ENCODE data around the gene ZNF626.
"Not testable (repeated sequence)": the region's sequence is repeated elsewhere in the genome, so short reads cannot be mapped to it uniquely, and the experiment has no call there.

ZNF626 gene

DNA sequence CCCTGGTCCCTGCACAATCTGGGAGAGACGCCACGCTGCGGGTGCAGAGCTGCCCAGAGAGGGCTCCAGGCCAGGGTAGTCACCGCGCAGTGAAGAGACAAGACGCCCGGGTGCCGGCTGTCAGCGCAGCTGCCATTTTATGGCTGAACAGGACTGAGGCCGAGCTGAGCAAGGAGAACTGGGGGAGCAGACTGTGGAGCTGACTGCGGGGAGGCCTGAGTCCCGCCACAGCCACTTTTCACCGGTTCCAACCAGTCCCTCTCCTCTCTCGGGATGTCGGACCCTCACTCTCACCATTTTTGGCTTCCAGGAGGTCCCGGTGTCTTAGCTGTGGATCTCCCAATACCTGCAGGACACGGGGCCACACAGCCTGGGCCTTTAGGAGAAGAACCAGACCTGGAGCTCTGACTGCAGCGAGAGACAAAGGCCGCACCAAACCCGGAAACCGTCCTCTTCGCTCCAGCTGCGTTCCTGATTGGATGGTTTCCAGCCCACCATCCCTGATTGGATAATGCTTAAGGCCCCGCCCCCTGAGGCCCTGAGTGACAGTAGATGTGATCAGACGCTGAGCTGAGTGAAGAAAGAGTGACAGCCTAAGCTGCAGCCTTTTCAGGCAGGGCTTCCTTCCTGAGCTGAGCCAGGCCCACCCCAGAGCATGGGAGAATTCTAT is at the start of gene ZNF626:
TSS of gene ZNF626 (minus strand) at position 422 of the 670 bp plus-strand sequence. CDS start at position 297, 125 bp downstream.
- DNase-seq, result peak; percentile 89

DNA sequence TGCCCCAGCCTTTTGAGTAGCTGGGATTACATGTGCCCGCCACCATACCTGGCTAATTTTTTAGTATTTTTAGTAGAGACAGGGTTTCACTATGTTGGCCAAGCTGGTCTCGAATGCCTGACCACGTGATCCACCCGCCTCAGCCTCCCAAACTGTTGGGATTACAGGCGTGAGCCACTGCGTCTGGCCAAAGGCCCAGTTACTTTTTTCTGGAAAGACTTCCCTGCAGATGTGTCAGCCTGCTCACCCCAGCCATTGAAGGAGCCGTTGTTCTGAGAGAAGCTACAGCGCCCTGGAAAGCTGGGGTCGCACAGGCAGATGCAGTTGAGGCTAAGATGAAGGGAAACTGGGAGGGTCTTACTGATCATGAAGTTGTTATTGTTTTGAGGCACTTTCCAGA is 7.9 kb upstream of the ZNF626 start:
- no peak for DNase-seq

DNA sequence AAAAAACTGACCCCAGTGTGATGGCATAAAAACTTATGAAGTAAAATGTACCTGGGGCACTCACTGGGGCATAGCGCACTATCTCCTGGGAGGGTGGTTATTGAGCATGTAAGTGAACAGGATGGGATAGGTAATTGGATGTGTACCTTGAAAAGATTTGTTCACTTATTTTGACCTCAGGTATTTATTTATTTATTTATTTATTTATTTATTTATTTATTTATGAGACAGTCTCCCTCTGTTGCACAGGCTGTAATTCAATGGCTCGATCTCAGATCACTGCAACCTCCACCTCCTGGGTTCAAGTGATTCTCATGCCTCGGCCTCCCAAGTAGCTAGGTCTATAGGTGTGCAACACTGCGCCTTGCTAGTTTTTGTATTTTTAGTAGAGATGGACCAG is 5.9 kb upstream of the ZNF626 start:
- no peak for DNase-seq

DNA sequence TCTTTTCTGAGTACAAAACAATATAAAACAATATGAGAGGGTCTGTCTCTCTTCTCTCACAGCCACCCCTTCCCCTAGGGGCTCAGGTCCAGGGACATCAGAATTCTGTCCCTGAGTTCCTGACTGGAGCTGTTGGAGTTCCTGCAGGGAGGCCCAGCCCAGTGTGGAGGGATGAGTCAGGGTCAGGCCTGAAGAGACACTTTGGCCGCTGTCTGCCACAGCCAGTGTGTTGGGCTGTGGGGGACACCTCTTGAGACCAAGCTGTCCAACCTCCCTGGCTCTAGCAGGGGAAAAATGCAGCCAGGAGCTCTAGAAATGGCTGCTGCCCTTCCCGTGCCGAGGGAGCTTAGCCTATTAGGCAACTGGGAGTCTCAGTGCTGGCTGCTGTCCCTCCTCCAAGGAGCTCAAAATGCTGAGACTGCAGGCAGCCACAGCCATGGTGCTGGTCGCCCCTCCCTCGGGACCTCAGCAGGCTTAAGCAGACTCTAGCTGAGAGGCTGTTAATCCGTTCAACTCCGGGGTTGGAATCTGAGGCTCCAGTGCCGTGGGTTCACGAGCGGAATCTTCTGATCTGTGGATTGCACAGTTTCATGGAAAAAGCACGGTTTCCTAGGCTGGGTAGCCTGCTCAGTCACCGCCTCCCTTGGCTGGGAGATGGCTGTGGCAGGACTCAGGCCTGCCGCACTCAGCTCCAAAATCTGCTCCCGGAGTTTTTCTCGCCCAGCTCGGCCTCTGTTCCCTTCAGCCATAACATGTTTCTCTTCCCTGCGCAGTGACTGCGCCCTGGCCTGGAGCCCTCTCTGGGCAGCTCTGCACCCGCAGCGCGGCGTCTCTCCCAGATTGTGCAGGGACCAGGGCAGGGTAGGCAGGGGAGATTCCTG is 3.8 kb upstream of the ZNF626 start:
- no peak for DNase-seq

DNA sequence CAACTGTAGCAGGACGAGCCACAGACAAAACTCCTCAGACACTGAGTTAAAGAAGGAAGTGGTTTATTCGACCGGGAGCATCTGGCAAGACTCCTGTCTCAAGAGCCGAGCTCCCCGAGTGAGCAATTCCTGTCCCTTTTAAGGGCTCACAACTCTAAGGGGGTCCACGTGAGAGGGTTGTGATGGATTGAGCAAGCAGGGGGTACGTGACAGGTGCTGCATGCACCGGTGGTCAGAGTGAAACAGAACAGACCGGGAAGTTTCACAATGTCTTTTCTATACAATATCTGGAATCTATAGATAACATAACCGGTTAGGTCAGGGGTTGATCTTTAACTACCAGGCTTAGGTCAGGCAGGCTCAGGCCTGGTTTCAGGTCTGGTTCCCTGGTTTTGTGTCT is 3.1 kb upstream of the ZNF626 start:
- not testable (repeated sequence) for DNase-seq

DNA sequence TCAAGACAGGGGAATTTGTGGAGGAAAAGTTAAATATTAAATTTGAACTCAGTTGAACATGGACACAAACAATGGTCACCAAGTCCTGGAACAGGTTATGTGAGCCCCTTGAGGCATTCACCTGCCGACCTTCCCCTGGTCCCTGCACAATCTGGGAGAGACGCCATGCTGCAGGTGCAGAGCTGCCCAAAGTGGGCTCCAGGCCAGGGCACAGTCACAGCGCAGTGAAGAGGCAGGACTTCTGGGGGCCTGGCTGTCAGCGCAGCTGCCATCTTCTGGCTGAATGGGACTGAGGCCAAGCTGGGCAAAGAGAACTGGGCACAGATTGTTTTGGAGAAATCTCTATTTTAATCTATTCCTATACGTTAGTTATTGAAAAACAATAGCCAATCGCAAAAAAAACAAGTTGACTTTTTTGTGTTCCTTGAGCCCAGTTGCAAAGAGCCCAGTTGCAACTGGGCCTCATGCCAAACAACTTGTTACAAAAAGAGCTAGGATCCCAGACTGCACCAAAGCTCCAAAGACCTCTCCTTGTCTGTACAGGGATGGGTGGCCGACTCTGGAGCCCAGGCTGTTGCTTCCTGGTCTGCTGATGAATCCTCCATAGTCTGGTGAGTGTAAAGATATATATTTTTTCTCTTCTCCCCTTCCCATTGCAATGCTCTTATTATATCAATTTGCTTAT is 1.2 kb upstream of the ZNF626 start:
- peak; percentile 51 for DNase-seq

DNA sequence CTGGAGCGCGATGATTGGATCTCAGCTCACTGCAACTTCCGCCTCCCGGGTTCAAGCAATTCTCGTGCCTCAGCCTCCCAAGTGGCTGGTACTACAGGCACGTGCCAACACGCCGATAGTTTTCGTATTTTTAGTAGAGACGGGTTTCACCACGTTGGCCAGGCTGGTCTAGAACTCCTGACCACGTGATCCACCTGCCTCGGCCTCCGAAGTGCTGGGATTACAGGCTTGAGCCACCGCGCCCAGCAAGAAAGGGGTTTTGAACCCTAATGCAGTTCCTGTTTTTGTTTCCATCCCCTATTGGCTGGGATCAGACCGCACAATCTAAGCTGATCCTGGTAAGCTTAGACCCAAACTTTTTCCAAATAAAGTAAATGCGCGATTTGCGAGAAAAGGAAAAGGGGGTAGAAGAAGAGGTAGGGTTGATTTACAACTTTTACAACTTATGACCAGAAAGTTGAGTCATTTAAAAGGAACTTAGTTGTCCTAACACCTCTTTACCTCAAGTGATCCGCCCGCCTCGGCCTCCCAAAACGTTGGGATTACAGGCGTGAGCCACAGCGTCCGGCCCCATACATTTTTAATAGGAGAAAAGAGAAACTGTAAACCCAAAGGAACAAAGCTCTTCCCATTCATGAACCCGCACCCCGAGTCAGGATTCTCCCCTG is 764 bp downstream of the ZNF626 start:
- DNase-seq, result no peak

DNA sequence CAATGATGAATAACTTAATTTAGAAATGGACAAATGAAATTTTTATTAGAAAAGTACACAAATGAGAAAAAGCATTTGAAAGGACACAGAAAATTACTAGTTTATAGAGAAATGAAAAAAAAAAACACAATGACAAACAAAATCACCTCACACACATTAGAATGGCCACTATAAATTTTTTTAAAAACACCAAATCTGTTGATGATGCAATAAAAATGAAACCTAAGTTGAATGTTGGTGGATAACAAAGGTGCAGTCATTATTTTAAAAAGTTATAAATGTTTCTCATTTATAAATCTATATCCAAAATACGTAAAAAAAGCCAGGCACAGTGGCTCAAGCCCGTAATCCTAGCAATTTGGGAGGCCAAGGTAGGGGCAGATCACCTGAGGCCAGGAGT is 20.8 kb downstream of the ZNF626 start:
- DNase-seq, result no peak

DNA sequence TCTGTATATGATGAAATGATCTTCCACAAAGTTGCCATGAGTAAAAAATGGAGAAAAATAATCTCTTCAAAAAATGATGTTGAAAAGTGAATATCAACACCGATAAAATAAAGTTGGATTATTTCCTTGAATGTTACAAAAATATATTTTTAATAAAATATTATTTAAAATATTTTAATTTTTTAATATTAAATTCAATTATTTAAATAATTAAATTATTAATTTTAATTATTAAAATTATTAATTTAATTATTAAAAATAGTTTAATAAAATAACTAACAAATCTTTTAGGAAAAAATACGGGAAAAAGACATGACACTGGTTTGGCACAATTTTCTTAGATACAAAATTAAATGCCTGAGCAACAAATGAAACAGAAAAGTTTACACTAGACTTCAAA is 21.3 kb downstream of the ZNF626 start:
- no peak for DNase-seq

DNA sequence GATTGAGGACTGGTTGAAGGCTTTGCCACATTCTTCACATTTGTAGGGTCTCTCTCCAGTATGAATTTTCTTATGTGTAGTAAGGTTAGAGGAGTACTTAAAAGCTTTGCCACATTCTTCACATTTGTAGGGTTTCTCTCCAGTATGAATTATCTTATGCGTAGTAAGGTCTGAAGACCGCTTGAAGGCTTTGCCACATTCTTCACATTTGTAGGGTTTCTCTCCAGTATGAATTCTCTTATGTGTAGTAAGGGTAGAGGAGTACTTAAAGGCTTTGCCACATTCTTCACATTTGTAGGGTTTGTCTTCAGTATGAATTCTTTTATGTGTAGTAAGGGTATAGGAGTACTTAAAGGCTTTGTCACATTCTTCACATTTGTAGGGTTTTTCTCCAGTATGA is 36.8 kb downstream of the ZNF626 start:
- not testable (repeated sequence) for DNase-seq

DNA sequence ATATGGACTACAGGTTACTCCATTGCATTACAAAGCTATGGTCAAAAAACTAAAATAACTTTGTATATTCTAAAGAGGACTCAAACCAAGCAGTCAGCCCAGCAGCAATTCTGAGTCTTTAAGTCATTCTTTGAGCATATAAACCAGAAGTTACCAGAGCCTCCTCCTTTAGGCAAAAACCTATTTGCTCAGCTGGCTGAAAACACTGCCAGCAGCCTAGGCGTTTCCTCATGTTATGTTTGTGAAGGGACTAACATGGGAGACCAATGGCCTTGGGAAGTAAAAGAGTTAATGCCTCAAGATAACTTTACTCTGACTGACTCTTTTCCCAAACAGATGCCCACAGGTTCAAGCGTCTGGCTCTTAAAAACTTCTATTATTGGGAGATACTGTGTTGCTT is 45.3 kb downstream of the ZNF626 start:
- no peak for DNase-seq

DNA sequence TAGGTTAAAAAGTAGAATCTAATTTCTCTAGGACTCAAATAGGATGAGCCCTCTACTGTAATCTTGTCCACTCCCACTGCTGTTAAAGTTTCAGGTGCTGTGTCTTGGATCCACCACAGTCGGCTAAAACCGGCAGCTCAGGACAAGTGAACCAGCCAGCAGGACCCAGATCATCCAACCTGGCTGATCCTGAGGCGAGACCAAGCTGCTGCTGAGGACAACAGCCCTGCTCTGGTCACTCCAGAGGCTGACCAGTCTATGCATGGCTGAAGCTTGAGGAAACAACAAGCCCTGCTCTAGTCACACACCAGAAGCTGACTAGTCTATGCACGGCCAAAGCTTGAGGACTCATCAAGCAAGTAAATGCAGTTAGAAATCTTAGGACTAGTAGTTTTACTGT is 46.4 kb downstream of the ZNF626 start:
- DNase-seq, result not testable (repeated sequence)

DNA sequence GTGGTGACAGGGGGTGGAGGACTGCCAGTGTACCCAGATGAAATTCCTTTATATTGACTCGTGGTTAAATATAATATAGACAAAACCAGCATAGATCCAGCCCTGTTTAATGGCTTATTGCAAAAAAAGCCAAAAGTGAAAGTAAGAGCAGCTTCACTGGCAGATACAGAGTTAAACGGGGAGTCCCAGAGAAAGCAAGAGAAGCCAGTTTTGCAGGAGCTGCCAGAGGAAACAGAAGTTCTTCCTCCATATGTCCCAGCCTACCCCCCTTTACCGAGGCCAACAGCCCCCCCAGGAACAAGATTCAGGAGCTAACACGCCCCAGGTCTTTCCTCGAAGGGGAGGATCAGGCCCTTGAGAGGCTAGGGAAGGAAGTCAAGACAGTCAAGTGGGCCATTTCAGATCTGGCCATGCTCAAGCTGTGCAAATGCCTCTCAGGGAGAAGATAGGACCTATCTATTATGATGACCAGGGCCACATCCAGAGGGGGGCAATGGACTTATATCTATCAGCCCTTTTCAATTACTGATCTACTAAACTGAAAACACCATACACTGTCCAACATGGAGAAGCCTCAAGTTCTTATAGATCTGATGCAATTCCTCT is 48.6 kb downstream of the ZNF626 start:
- no peak for DNase-seq

DNA sequence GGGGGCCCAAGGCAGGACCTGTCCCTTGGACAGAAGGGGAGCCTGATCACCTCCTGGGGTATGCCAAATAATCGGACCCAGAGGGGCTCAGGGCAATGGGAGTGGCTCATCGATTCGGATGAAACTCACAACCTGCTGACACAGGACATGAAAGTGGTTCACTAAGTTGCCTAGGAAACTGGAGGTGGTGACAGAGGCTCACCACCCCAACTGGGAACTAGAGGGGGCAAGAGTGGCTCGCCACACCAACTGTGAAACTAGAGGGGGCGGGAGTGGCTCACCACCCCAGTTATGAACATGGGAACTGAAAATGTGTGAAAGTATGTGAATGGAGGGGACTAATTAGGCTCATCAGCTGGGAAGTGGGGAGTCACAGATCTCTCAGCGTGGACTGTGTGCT is 49.5 kb downstream of the ZNF626 start:
- DNase-seq, result no peak

DNA sequence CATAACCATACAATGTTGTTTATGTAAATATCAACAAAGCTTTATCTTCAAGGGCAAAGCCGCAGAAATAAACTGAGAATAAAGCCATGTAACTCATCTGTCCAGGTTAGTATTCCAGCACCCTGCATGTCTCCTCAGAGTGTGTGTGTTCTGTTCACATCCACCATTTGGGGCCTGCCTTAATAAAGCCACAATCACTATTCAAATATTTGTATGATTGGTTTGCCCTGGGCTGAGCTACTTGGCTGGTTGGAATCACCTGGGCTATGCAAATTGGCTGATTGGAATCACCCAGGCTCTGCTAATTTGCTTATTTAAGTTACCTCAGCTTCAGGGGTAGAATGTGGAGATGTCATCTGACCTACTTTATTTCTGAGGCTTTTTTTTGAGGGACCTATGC is 53.4 kb downstream of the ZNF626 start:
- DNase-seq, result no peak

All from SHP77 treated with DMSO at 0.1 percent for 48 hours (cell line).